HepG2 (cell line): ENCODE data around the gene MZF1. TPM values are rescaled to one million over a fixed set of nuclear protein-coding genes. Genes with fewer than 3 reads are reported as not detected.

Source experiments
- AGO1 ChIP-seq: fragments of 200-400 bp; formaldehyde crosslinking; IDR thresholded peaks from 2 replicates; pipeline ENCODE4 v1.6.1; 2017; ENCODE audit warnings: mild to moderate bottlenecking, low read depth, low read length, moderate library complexity; ENCODE audit not compliant: poor library complexity, severe bottlenecking
- ATM ChIP-seq: fragments of 450-650 bp; IDR thresholded peaks from 2 replicates; pipeline ENCODE4 v1.7.1; 2017; ENCODE audit warnings: mild to moderate bottlenecking, borderline replicate concordance
- CAMTA2 ChIP-seq: sonication (generic); formaldehyde crosslinking; IDR thresholded peaks from 2 replicates; pipeline ENCODE4 v1.4.0; 2020; ENCODE audit warnings: mild to moderate bottlenecking, missing genetic modification reagents, borderline replicate concordance
- CREM ChIP-seq, 2 experiments: sonication (generic) in 1 of 2; formaldehyde crosslinking in 1 of 2; IDR thresholded peaks; 2 replicates each; pipeline versions ENCODE4 v1.4.0 to v1.6.1; 2016 to 2020; ENCODE audit warnings: antibody characterized with exemption in 1 of 2, mild to moderate bottlenecking in 1 of 2, missing genetic modification reagents in 1 of 2
- MEIS1 ChIP-seq: sonication (generic); formaldehyde crosslinking; IDR thresholded peaks from 2 replicates; pipeline ENCODE4 v1.9.0; 2021; ENCODE audit warnings: mild to moderate bottlenecking, missing genetic modification reagents, moderate library complexity, borderline replicate concordance
- MTF2 ChIP-seq: sonication (generic); formaldehyde crosslinking; IDR thresholded peaks from 2 replicates; pipeline ENCODE4 v1.5.0; 2020; ENCODE audit warnings: missing genetic modification reagents, borderline replicate concordance
- PAWR ChIP-seq: sonication (generic); formaldehyde crosslinking; IDR thresholded peaks from 2 replicates; pipeline ENCODE4 v1.4.0; 2020; ENCODE audit warnings: missing genetic modification reagents, mild to moderate bottlenecking, borderline replicate concordance
- RARG ChIP-seq: sonication (generic); formaldehyde crosslinking; IDR thresholded peaks from 2 replicates; pipeline ENCODE4 v1.4.0; 2020; ENCODE audit warnings: low read depth, mild to moderate bottlenecking, missing genetic modification reagents
- TRIM24 ChIP-seq: sonication (generic); formaldehyde crosslinking; IDR thresholded peaks from 2 replicates; pipeline ENCODE4 v1.8.0; 2022; ENCODE audit warnings: mild to moderate bottlenecking, missing genetic modification reagents
- ZFP36 ChIP-seq: fragments of 150-350 bp; IDR thresholded peaks from 2 replicates; pipeline ENCODE4 v1.6.1; 2018; ENCODE audit warnings: borderline replicate concordance, low read length, low read depth; ENCODE audit not compliant: partially characterized antibody
- ZMAT3 ChIP-seq: sonication (generic); formaldehyde crosslinking; conservative IDR thresholded peaks from 2 replicates; pipeline ENCODE4 v1.7.0; 2021; ENCODE audit warnings: missing genetic modification reagents
- ZNF646 ChIP-seq: sonication (generic); formaldehyde crosslinking; IDR thresholded peaks from 2 replicates; pipeline ENCODE4 v1.9.0; 2021; ENCODE audit warnings: mild to moderate bottlenecking, missing genetic modification reagents
- ZNF749 ChIP-seq: sonication (generic); formaldehyde crosslinking; IDR thresholded peaks from 2 replicates; pipeline ENCODE4 v1.8.0; 2022; ENCODE audit warnings: mild to moderate bottlenecking, missing genetic modification reagents, moderate library complexity, borderline replicate concordance
- ZNF761 ChIP-seq: sonication (generic); formaldehyde crosslinking; conservative IDR thresholded peaks from 2 replicates; pipeline ENCODE4 v1.4.0; 2020; ENCODE audit warnings: mild to moderate bottlenecking, missing genetic modification reagents
- ZNF878 ChIP-seq: sonication (generic); formaldehyde crosslinking; IDR thresholded peaks from 2 replicates; pipeline ENCODE4 v1.8.1; 2023; ENCODE audit warnings: mild to moderate bottlenecking, missing genetic modification reagents, moderate library complexity
- polyA plus RNA-seq, 8 experiments: library from polyadenylated mRNA; depleted of rRNA in 3 of 8; stranded (reverse) in 7 of 8; unstranded in 1 of 8; fragments of >200 nt; fragmentation: Illumina TruSeq in 4 of 8; extraction: Trizol in 4 of 8; gene quantifications; 2 replicates each; pipeline versions ENCODE4 v1.2.1 to v1.2.3, GENCODE V29; 2011 to 2016; ENCODE audit warnings: low read depth in 4 of 8, missing spikeins in 1 of 8, mixed read lengths in 1 of 8; ENCODE audit not compliant: insufficient read depth in 1 of 8
- total RNA-seq, 5 experiments: library from RNA; depleted of rRNA; stranded (reverse); fragments of >200 nt; fragmentation: Illumina TruSeq; extraction: Trizol; gene quantifications; 2 replicates each; pipeline ENCODE4 v1.2.3, GENCODE V29; 2016; ENCODE audit warnings: low read depth in 1 of 5
- TF ChIP-seq, protein P1 (sequence below): sonication (generic); formaldehyde crosslinking; IDR thresholded peaks from 2 replicates; pipeline ENCODE4 v1.9.0; 2021; ENCODE audit warnings: missing genetic modification reagents, borderline replicate concordance
- TF ChIP-seq, protein P2 (sequence below): sonication (generic); formaldehyde crosslinking; IDR thresholded peaks from 2 replicates; pipeline ENCODE4 v1.8.1; 2023; ENCODE audit warnings: missing genetic modification reagents, mild to moderate bottlenecking, borderline replicate concordance
- TF ChIP-seq, protein P3 (sequence below): sonication (generic); formaldehyde crosslinking; IDR thresholded peaks from 2 replicates; pipeline ENCODE4 v1.5.1; 2020; ENCODE audit warnings: mild to moderate bottlenecking, missing genetic modification reagents, moderate library complexity

Gene MZF1
- total and polyA plus RNA-seq, 2 of the 13 experiments (the other 11 are each of a cell fraction or from before 2014, with no cell fraction given) = 3.1 to 8.1 TPM

- TF ChIP-seq, protein P1, sequence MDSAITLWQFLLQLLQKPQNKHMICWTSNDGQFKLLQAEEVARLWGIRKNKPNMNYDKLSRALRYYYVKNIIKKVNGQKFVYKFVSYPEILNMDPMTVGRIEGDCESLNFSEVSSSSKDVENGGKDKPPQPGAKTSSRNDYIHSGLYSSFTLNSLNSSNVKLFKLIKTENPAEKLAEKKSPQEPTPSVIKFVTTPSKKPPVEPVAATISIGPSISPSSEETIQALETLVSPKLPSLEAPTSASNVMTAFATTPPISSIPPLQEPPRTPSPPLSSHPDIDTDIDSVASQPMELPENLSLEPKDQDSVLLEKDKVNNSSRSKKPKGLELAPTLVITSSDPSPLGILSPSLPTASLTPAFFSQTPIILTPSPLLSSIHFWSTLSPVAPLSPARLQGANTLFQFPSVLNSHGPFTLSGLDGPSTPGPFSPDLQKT = no peak
- TF ChIP-seq, protein P2, sequence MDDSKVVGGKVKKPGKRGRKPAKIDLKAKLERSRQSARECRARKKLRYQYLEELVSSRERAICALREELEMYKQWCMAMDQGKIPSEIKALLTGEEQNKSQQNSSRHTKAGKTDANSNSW (CRISPR knock-in tag) = no peak
- TF ChIP-seq MEIS1 (CRISPR knock-in tag) (0 out of 2 replicates have a peak, but pooled peaks have one; percentile 65), CAMTA2 (CRISPR knock-in tag) (no peak), ZNF761 (CRISPR knock-in tag) (peak; percentile 92; the same call in 1 of the 2 replicates), CREM (IDR thresholded peaks at IDR 0.05) (peak; percentile 74), CREM (CRISPR knock-in tag; IDR thresholded peaks at IDR 0.05) (no peak), ZNF646 (CRISPR knock-in tag) (no peak), MTF2 (CRISPR knock-in tag) (no peak; the same call in 1 of the 2 replicates), ZNF878 (CRISPR knock-in tag) (peak; percentile 81; the same call in 1 of the 2 replicates), ZMAT3 (CRISPR knock-in tag) (no peak; the same call in 1 of the 2 replicates), RARG (CRISPR knock-in tag) (no peak), ATM (no peak), TRIM24 (no peak), PAWR (CRISPR knock-in tag) (0 out of 2 replicates have a peak, but pooled peaks have one; percentile 27), ZNF749 (no peak), AGO1 (no peak), ZFP36 (no peak)
- TF ChIP-seq, protein P3, sequence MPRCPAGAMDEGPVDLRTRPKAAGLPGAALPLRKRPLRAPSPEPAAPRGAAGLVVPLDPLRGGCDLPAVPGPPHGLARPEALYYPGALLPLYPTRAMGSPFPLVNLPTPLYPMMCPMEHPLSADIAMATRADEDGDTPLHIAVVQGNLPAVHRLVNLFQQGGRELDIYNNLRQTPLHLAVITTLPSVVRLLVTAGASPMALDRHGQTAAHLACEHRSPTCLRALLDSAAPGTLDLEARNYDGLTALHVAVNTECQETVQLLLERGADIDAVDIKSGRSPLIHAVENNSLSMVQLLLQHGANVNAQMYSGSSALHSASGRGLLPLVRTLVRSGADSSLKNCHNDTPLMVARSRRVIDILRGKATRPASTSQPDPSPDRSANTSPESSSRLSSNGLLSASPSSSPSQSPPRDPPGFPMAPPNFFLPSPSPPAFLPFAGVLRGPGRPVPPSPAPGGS (CRISPR knock-in tag) = no peak; the same call in 1 of the 2 replicates
Observed at GRCh38 chr19:58559275-58560006, 13.7 kb downstream of the MZF1 start (continued).
